Spleen (tissue), 11 donors: ENCODE results near the gene PTPN9. TPM values are rescaled to one million over a fixed set of nuclear protein-coding genes. Genes with fewer than 3 reads are reported as not detected.
A peak's percentile ranks its signal among the peaks of the same experiment; 100 is the strongest.

Experiments
- DNase-seq: peaks from one replicate; pipeline ENCODE4 v3.0.0-alpha.2; 2020
- H3K27ac ChIP-seq, 8 donors: fragments of 200-600 bp; sonication (generic) in 7 of 8; 1 replicate in 4 of 8; 2 replicates in 4 of 8; pipeline versions ENCODE4 v1.5.0 to v1.8.0; 2016 to 2021; ENCODE audit warnings: inconsistent platforms in 4 of 8, mild to moderate bottlenecking in 4 of 8, moderate library complexity in 1 of 8
- H3K27me3 ChIP-seq, 7 donors: fragments of 200-600 bp; sonication (generic) in 6 of 7; replicated peaks in 1 of 7; 1 replicate in 4 of 7; 2 replicates in 3 of 7; pipeline versions ENCODE4 v1.5.0 to v1.8.0; 2016 to 2021; ENCODE audit warnings: inconsistent platforms in 3 of 7, mild to moderate bottlenecking in 1 of 7
- H3K36me3 ChIP-seq, 6 donors: fragments of 200-600 bp; sonication (generic) in 5 of 6; 1 replicate in 4 of 6; 2 replicates in 2 of 6; pipeline versions ENCODE4 v1.5.0 to v1.8.0; 2016 to 2021; ENCODE audit warnings: inconsistent platforms in 2 of 6
- H3K4me1 ChIP-seq, 6 donors: fragments of 200-600 bp; sonication (generic) in 5 of 6; 1 replicate in 3 of 6; 2 replicates in 3 of 6; pipeline versions ENCODE4 v1.5.0 to v1.8.0; 2016 to 2021; ENCODE audit warnings: inconsistent platforms in 3 of 6
- H3K4me3 ChIP-seq, 8 donors: fragments of 200-600 bp; sonication (generic) in 7 of 8; 1 replicate in 4 of 8; 2 replicates in 4 of 8; pipeline versions ENCODE4 v1.5.0 to v1.8.0; 2016 to 2021; ENCODE audit warnings: inconsistent platforms in 4 of 8, mild to moderate bottlenecking in 4 of 8, moderate library complexity in 2 of 8
- H3K9me3 ChIP-seq, 8 donors: fragments of 200-600 bp; sonication (generic) in 7 of 8; 1 replicate in 4 of 8; 2 replicates in 4 of 8; pipeline versions ENCODE4 v1.5.0 to v1.8.0; 2016 to 2021; ENCODE audit warnings: inconsistent platforms in 4 of 8
- CTCF ChIP-seq, 11 experiments: fragments of 200-600 bp in 7 of 11; fragments of 450-650 bp in 4 of 11; sonication (generic) in 4 of 11; IDR thresholded peaks in 8 of 11; conservative IDR thresholded peaks in 3 of 11; 1 replicate in 7 of 11; 2 replicates in 4 of 11; pipeline versions ENCODE4 v1.4.0 to v1.8.0; 2016 to 2021; ENCODE audit warnings: antibody characterized with exemption in 11 of 11, inconsistent platforms in 4 of 11, mild to moderate bottlenecking in 1 of 11
- POLR2A ChIP-seq, 3 donors: fragments of 450-650 bp; IDR thresholded peaks; one replicate each; pipeline ENCODE4 v1.5.1; 2017; ENCODE audit warnings: antibody characterized with exemption in 3 of 3, mild to moderate bottlenecking in 1 of 3
- POLR2AphosphoS5 ChIP-seq, 3 donors: sonication (generic); formaldehyde crosslinking; IDR thresholded peaks; one replicate each; pipeline ENCODE4 v1.5.1; 2017; ENCODE audit warnings: antibody characterized with exemption in 3 of 3
- WGBS, 5 donors: extraction: QIAGEN DNeasy Blood & Tissue Kit in 3 of 5; methylation state at CpG; one replicate each; pipeline versions ENCODE4 v1.1.5 to v1.1.7; 2013 to 2018; 5-methylcytosine and 5-hydroxymethylcytosine counted together
- intact Hi-C: fragments of 100-400 bp; cut with DNase I; formaldehyde crosslinking; loops from one replicate; pipeline ENCODE4 v1.15.0; 2023; ENCODE audit warnings: low total_unique reads
- polyA plus RNA-seq, 3 donors: library from polyadenylated mRNA; stranded (reverse); fragments of 200-250 nt; gene quantifications; one replicate each; pipeline ENCODE4 v1.2.1, GENCODE V29; 2013
- total RNA-seq, 7 donors: library from RNA; depleted of rRNA in 3 of 7; stranded (reverse); fragments of >200 nt in 3 of 7; fragmentation: NEBNext Ultra II Directional in 4 of 7; extraction: Animal tissue kit (Norgen Biotek cat#: 25700) in 4 of 7; gene quantifications; one replicate each; pipeline versions ENCODE4 v1.1.0 to v1.2.1, GENCODE V29; 2016 to 2021
- donor health status: healthy with polysubstance abuse.
- donor health status: DM: no; HTN: no; CAD: no; lungs with moderate emphysema.
- donor health status: DM: no; HTN: no; CAD: no.
- donor health status: Bipolar disorder and iron deficiency.
- donor health status: healthy.
- donor health status: DM: no; HTN: no; CAD: no.
- donor health status: DM: yes; HTN: yes; CAD: no.

Gene PTPN9
- total and polyA plus RNA-seq, 10 donors, result 4.6 to 32.5 (median 22.3) TPM

GRCh38 chr15:75620841-75621391, 41.8 kb upstream of the PTPN9 start:
- H3K4me3 ChIP-seq, result peak overlapping the region in 2 of 8 donors; percentile 6 to 8
- peaks cover 5 to 61% (median 26%) of the 10 kb centered on the region in 6 donors for H3K4me1 ChIP-seq
- H3K9me3 ChIP-seq, result no peaks in the 10 kb centered on the region
- no peaks in the 10 kb centered on the region for H3K27me3 ChIP-seq
- TF ChIP-seq CTCF (IDR thresholded peaks at IDR 0.05 in 8 of 11, conservative IDR thresholded peaks at IDR 0.05 in 3 of 11) (peak in 1 of 11 experiments; percentile 15), POLR2AphosphoS5 (IDR thresholded peaks at IDR 0.05) (no peak)
- peak; percentile 64 for DNase-seq
- intact Hi-C loops, result loop anchor here (10.0 kb wide), 1 partner anchor 246 kb away; no protein-coding TSS in a partner anchor
- H3K36me3 ChIP-seq, result peaks cover 0 to 50% (median 46%) of the 10 kb centered on the region in 6 donors
- peak overlapping the region in 7 of 8 donors; percentile 62 to 73 (median 67) for H3K27ac ChIP-seq
- WGBS, 5 donors, result 34 to 60% (median 52%) methylated on average over 7 of the region's 7 CpGs

GRCh38 chr15:75620058-75620820, 41.1 kb upstream of the PTPN9 start:
- Histone ChIP-seq H3K4me1 (peaks cover 5 to 58% (median 24%) of the 10 kb centered on the region in 6 donors), H3K27ac (peak overlapping the region in 7 of 8 donors; percentile 62 to 73 (median 67)), H3K9me3 (no peaks in the 10 kb centered on the region), H3K27me3 (no peaks in the 10 kb centered on the region), H3K4me3 (peak overlapping the region in 2 of 8 donors; percentile 6 to 8), H3K36me3 (peaks cover 0 to 57% (median 50%) of the 10 kb centered on the region in 6 donors)
- no peak for DNase-seq
- no peak for TF ChIP-seq POLR2A (IDR thresholded peaks at IDR 0.05)
- no peak for TF ChIP-seq POLR2AphosphoS5 (IDR thresholded peaks at IDR 0.05)
- TF ChIP-seq CTCF (IDR thresholded peaks at IDR 0.05 in 8 of 11, conservative IDR thresholded peaks at IDR 0.05 in 3 of 11), result no peak
- 29 to 44% (median 37%) methylated on average over 4 of the region's 4 CpGs for WGBS, 5 donors
- intact Hi-C loops, result loop anchor here (10.0 kb wide), 1 partner anchor 245 kb away; no protein-coding TSS in a partner anchor

- no peak overlapping the region for H3K27ac ChIP-seq
- H3K36me3 ChIP-seq, result peaks cover 0 to 92% (median 79%) of the 10 kb centered on the region in 6 donors
- TF ChIP-seq POLR2AphosphoS5 (IDR thresholded peaks at IDR 0.05), result no peak
- TF ChIP-seq CTCF (IDR thresholded peaks at IDR 0.05 in 8 of 11, conservative IDR thresholded peaks at IDR 0.05 in 3 of 11), result no peak
- TF ChIP-seq POLR2A (IDR thresholded peaks at IDR 0.05), result no peak
These were observed 37.7 kb upstream of the PTPN9 start for GRCh38 chr15:75616766-75617165.

More at GRCh38 chr15:75616766-75617165, 37.7 kb upstream of the PTPN9 start:
- intact Hi-C loops, result no loop called here
- Histone ChIP-seq H3K4me3 (no peak overlapping the region), H3K27me3 (no peaks in the 10 kb centered on the region), H3K4me1 (peaks cover 5 to 27% (median 18%) of the 10 kb centered on the region in 6 donors), H3K9me3 (no peaks in the 10 kb centered on the region)
- no peak for DNase-seq
